GM21825 (cell line): ENCODE results near the gene NUTM2G.
"Not testable (repeated sequence)": the region's sequence is repeated elsewhere in the genome, so short reads cannot be mapped to it uniquely, and the experiment has no call there.

Experiments
- ATAC-seq: cut with Tn5 transposase; IDR thresholded peaks from one replicate; pipeline ENCODE4 v1.9.1; 2021; ENCODE audit warnings: mild to moderate bottlenecking, moderate library complexity; ENCODE audit not compliant: unreplicated experiment

NUTM2G gene, protein sequence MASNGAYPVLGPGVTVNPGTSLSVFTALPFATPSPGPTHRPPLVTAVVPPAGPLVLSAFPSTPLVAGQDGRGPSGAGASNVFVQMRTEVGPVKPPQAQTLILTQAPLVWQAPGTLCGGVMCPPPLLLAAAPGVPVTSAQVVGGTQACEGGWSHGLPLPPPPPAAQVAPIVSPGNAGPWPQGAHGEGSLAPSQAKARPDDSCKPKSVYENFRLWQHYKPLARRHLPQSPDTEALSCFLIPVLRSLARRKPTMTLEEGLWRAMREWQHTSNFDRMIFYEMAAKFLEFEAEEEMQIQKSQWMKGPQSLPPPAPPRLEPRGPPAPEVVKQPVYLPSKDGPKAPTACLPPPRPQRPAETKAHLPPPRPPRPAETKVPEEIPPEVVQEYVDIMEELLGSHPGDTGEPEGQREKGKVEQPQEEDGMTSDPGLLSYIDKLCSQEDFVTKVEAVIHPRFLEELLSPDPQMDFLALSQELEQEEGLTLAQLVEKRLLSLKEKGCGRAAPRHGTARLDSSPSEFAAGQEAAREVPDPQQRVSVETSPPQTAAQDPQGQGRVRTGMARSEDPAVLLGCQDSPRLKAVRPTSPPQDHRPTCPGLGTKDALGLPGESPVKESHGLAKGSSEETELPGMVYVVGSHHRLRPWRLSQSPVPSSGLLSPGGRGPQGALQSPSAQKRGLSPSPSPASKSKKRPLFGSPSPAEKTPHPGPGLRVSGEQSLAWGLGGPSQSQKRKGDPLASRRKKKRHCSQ

DNA sequence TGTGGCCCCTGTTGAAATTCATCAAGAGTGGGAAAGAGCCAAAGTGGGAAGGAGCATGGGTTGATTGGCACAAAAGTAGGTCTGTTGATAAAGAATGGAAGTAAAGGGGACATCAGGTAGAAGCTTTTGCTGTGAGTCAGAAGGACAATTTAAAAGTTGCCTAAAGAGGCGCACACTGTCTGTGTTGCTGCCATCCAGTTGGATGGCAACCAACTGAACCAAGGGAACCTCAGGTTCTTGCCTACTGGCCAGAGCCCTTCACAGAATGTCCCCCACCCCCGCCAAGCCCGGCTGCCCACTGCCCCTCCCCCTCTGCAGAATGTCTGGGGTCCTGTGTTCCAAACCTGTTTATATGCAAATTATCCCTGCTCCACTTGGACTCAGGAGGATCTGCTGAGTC, at the start of gene NUTM2G:
Gene NUTM2G, plus strand, starts transcription at position 301 of the 400 bp plus-strand sequence. CDS start 182 bp downstream, outside the sequence.
- ATAC-seq, result not testable (repeated sequence)

DNA sequence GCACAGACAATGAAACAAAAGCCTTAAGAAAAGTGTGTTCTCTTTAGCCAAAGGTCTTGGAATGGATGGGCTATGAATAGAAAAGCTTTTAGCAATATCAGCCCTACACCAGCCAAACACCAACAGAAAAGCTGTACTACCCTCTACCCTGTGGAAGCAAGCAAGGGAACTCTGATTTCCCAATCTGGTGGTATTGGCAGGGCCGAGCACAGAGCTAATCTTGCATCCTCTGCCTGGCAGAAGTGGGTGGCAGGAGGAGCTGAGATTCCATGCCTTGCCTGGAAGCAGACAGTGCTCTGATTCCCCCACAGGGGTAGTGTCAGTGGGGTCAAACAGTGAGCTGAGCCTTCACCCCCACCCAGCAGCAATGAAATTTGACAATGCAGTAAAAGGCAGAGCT, 44.7 kb upstream of the NUTM2G start:
- no peak for ATAC-seq

DNA sequence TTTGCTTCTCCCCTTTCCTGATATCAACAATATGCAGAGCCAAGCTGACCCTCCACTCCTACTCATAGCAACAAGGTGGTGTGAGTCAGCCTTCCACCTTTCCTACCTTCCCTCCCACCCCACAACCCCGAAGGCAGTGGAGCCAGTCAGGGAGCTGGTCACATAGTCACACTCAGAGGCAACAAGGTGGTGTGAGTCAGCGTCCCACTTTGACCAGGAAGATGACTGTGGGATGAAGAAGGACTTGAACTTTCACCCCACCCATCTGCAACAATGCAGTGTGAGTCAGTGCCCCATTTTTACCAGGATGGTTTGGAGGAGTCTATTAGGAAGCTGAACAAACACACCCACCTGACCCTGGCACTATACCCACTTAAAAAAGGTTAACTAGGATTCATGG, 44.2 kb upstream of the NUTM2G start:
- no peak for ATAC-seq

DNA sequence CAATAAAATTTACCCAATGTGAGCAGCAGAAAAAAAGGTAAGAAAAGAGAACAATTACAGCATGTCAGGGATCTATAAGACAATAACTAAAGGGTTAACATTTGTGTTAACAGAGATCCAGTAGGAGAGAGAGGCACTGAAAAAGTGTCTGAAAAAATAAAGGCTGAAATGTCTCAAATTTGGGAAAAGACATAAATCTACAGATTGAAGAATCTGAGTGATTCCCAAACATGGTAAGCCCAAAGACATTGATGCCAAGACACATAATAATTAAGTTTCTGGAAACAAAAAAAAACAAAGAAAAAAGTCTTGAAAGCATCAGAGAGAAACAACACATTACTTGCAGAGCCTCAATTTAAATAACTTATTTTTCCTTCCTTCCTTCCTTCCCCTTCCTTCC, 43.2 kb upstream of the NUTM2G start:
- no peak for ATAC-seq

DNA sequence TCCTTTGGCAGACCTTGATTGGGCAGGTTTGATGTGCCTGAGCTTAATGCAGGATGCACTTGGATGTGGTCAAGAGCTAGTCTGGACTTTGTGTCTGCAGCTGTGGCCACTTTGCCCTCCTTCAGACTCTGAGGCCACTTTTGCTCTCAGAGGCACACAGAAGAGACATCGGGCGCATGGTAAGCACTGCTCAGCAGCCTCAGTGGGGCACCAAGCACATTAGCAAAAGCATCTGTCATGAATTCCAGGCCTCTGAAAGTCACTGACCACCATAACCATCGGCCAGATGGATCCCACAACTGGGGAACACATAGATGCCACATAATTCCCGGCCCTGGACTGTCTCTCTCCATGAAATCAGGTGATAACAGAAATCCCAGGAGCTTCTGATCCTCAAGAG, 40.1 kb upstream of the NUTM2G start:
- no peak for ATAC-seq

DNA sequence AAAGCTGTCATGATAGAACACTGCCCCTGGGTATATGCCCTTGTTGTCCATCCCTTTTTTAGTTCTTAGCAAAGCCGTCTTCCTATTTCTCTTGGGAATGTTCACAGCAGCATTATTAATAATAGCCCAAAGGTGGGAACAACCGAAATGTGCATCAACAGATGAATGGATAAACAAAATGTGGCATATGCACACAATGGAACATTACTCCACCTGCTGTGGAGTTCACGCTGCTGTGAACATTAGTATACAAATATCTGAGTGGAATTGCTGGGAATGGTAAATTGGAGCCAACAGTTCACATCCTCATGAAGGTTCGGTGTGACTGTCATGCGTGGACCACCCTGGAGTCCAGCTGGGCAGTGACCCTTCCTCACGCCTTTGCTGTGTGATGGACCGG, 36.5 kb upstream of the NUTM2G start:
- ATAC-seq, result no peak

DNA sequence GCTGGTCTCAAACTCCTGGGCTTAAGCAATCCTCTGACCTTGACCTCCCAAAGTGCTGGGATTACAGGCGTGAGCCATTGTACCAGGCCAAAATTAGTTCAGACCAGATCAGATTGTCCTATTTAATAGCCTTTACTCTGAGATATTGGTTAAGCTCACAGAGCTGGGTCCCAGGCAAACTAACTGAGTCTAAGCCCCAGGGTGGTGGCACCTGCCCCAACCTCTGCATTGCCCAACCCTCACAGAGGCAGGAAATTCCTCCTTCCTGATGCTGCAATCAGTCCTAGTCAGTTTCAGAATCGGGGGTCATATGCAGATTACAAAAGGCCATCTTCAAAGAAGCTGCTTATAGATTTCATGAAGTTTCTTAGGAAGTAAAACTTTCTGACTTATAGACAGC, 28.6 kb upstream of the NUTM2G start:
- not testable (repeated sequence) for ATAC-seq

DNA sequence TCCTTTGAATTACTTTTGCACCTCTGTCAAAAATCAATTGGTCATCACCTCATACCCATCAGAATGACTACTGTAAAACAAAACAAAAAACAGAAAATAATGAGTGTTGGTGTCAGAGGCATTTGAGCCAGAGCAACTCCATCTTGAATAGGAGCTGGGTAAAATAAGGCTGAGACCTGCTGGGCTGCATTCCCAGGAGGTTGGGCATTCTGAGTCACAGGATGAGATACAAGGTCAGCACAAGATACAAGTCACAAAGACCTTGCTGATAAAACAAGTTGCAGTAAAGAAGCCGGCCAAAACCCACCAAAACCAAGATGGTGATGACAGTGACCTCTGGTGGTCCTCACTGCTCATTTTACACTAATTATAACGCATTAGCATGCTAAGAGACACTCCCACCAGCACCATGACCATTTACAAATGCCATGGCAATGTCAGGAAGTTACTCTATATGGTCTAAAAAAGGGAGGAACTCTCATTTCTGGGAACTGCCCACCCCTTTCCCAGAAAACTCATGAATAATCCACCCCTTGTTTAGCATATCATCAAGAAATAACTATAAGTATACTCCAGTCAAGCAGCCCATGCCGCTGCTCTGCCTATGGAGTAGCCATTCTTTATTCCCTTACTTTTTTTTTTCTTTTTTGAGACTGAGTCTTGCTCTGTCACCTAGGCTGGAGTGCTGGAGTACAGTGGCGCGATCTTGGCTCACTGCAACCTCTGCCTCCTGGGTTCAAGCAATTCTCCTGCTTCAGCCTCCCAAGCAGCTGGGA, 23.5 kb upstream of the NUTM2G start:
- not testable (repeated sequence) for ATAC-seq

DNA sequence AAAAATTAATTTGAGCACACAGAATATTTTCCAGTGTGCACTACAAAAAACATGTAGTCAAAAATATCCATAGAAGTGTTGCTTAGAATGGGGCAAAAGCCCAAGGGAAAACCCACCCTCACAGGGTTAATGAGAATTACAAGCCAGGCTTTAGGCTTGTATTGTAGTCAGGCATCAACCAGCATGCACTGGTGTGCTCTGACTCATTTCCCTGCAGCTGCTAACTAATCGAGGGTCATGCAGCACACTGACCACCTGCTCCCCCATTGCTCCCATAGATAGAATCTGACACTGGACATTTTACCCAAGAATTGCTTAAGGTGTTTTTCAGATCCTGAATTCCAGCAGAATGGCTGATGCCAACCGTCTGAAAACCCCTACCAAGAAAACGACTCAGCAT, 20.2 kb upstream of the NUTM2G start:
- not testable (repeated sequence) for ATAC-seq

DNA sequence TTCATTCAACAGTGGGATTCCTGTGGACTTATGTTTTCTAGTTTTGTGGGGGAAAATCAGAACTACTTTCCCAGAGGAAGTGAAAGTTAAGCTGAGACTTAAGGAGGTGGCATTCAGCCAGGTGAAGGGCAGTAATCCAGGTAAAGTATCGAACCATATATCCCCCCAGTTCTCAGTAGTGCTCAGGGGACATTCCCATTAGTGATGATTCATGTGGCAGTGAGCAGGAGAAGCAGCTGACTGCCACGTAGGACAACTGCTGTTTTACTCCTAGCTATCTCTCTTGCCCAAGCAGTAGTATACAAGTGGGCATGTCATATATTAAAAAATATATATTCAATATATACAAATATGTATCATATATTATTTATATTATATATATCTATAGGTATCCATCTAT, 13.1 kb upstream of the NUTM2G start:
- not testable (repeated sequence) for ATAC-seq

DNA sequence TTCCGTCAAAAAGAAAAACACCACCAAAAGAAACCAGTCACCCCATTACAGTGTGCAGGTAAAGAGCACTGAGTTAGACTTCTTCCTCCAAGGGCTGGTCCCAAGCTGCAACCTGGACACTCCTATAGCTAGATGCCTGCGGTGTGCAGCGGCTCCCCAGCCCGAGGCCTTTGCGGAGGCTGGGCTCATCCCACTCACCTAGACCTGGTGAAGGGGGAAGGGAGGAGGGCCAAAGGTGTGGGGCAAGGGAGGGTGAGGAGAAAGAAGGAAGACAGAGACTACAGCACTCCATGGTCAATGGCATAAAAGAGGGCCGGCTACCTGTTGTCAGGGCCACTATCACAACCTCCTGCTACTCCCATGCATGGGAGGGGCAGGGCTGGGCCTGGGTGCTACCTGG, 12.1 kb upstream of the NUTM2G start:
- ATAC-seq, result not testable (repeated sequence)

DNA sequence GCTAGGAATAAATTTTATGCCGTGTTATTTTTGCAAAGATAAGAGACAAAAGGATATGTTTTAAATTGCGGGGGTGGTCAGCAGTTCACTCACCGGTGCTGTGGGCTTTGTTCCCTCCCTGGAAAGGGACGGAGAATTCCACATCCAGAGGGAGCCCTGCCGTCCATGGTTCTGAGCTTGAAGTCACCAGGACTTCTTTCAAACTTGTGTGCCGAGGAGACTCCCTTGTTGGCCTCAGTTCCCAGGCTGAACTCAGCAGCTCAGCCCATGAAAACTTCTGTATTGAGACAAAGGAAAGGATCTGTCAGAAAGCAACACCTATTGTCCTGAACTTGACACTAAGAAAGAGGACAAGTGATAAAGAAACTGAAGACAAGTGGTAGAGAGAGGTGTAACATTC, 10.1 kb upstream of the NUTM2G start:
- not testable (repeated sequence) for ATAC-seq

DNA sequence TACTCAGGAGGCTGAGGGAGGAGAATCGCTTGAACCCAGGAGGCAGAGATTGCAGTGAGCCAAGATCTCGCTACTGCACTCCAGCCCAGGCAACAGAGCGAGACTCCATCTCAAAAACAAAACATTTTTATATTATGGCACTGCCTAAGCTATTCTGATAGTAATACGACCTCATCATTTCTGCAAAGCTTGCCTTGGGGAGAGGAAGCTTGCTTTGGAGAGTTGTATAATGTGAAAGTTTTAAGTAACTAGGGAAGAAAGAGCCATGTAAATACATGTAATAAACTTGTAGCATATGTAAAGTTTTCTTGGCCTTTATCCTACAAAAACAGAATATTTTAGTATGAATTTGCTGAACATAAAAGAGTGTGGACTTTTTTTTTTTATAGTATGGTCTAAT, 7.8 kb upstream of the NUTM2G start:
- ATAC-seq, result not testable (repeated sequence)

DNA sequence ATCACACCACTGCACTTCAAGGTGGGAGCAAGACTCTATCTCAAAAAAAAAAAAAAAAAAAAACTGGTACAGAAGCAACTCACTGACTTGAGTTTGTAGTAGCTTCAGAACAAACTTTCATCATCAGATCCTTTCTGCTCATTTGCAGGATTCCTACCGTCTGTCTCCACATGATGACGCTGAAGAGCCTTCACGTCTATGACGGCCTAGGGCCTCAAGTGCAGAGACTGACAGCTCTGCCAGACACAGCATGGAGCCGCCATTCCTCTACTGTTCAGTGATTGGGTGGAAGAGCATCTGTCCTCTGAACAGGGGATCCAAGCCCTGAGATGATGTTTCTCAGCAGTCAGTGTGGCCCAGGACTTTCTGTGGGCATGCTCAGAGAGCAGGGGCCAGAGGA, 3.1 kb upstream of the NUTM2G start:
- not testable (repeated sequence) for ATAC-seq

DNA sequence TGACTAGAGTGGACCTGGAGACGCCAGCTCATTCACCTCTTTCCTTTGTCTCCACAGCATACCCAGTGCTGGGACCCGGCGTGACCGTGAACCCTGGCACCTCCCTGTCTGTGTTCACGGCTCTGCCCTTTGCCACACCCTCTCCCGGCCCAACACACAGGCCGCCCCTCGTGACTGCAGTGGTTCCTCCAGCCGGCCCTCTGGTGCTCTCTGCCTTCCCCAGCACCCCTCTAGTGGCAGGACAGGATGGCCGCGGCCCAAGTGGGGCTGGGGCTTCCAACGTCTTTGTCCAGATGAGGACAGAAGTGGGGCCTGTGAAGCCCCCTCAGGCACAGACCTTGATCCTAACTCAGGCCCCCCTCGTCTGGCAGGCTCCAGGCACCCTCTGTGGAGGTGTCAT, 3.0 kb downstream of the NUTM2G start:
- not testable (repeated sequence) for ATAC-seq

DNA sequence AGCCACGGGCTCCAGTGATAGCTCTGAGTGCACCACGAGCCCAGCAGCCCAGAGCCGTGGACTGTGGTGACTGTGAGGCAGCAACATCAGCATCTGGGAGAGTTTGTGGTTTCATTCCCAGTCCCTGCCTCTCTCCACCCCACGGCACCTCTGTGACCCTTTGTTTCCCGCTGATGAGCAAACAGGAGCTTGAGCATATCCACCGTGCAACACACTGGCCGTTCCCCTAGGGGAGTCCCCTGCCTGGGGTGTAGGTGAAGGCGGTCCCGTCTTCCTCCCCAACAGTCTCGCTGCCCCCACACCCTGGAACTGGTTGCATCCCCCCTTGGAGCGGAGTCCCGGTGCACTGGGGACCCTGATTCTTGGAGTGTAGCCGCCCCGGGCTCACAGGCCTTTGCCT, 5.5 kb downstream of the NUTM2G start:
- ATAC-seq, result not testable (repeated sequence)

DNA sequence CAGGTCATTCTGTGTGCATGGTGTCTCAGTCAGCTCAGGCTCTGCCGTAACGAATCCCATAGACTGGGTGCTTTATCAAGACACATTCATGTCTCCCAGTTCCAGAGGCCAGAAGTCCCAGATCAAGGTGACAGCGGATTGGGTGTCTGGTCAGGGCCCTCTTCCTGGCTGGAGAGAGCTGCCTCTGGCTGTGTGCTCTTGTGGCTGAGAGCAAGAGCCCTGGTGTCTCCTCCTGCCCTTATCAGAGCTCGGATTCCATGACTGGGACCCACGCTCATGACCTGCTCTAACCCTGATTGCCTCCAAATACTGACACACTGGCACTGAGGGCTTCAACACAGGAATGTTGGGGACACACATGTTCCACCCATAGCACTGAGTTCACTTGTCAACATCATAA, 6.1 kb downstream of the NUTM2G start:
- not testable (repeated sequence) for ATAC-seq

DNA sequence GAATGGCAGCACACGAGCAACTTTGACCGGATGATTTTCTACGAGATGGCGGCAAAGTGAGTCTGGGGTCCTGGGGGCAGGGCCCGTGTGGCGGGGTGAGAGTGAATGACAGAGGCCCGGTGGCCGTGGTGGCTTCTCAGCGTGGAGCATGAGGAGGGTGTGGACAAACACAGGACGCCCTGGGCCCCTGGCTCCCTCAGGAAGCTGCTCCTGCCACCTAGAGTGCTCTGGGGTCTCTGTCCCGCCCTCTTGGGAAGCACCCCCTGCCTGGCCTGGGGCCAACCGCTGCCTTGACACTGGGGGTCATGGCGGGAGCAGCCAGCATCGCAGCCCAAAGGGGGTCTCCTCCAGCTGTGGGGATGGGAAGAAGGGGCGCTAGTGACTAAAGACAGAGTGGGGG, 6.8 kb downstream of the NUTM2G start:
- not testable (repeated sequence) for ATAC-seq

DNA sequence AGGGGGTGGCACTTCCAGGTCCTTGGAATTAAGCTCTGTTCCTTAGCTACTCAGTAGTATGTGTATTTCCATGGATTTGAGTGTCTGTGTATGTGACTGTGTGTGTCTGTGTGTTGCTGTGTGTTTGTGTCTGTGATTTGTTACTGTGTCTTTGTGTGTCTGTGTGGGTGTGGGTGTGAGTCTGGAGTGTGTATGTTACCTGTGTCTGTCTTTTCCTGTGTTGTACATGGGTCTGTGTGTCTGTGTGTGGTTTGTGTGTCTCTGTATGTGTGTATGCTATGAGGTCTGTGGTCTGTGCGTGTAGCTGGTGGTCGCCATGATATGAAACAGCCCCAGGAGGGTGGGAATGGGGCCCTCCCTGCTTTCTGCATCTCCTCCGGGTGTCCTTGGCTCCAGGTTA, 8.8 kb downstream of the NUTM2G start:
- not testable (repeated sequence) for ATAC-seq

DNA sequence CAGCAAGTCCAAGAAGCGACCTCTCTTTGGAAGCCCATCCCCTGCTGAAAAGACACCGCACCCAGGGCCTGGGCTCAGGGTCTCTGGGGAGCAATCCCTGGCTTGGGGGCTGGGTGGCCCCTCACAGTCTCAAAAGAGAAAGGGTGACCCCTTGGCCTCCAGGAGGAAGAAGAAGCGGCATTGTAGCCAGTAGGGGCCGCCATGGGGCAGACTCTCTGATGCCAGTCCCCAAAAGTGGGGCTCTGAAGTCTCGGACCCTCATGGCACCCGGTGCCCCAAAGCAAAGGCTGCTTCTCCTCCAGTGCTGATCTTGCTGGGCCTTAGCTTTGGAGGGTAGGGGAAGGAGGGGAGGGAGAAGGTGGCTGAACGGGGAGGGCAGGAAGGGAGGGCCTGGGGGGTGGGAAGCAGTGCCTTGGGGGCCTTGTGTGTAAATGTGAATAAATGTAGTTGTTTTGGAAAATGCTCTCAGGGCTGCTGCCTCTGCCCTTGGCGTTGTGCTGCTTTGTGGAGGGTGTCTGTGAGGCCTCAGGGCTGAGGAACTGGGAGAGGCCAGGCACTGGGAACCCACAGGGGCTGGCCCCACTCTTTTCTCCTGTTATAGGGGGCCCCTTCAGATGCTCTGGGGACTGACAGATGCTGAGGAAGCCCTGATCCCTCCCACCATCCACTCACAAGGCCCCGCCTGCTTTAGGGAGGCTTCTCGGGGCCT, 10.5 kb downstream of the NUTM2G start:
- not testable (repeated sequence) for ATAC-seq

DNA sequence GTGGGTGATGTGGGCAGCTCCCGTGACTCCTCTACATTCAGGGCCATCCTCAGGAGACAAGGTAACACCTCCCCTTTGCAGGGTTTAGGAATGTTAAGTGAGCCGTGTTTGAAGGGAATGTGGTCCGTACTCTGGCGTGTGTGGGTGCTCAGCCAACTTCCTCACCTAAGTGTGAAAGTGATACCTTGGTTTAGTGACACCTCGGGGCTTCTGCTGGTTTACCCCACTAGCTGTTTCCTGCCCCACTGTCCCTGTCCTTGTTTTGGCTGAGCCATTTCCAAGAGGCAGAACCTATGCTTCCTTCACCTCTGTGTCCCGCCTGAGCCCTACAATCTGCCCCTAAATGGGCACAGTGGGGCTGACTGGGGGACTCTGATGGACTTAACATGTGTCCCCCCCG, 12.3 kb downstream of the NUTM2G start:
- ATAC-seq, result peak; percentile 65
